Endothelial cell (in vitro differentiated cells): ENCODE results near the gene ABCB1. TPM values are rescaled to one million over a fixed set of nuclear protein-coding genes. Genes with fewer than 3 reads are reported as not detected.

Experiments used
- DNase-seq: peaks from one replicate; pipeline ENCODE4 v3.0.0; 2021; ENCODE audit warnings: low spot score
- H3K27ac Mint-ChIP-seq: one replicate; pipeline ENCODE4 v1.8.0; 2021; ENCODE audit warnings: mixed read lengths, inconsistent platforms; ENCODE audit not compliant: unreplicated experiment
- H3K27me3 Mint-ChIP-seq: one replicate; pipeline ENCODE4 v1.8.0; 2021; ENCODE audit warnings: mild to moderate bottlenecking, moderate library complexity, mixed read lengths, inconsistent platforms; ENCODE audit not compliant: unreplicated experiment
- H3K36me3 Mint-ChIP-seq: one replicate; pipeline ENCODE4 v1.8.0; 2021; ENCODE audit warnings: mild to moderate bottlenecking, low read depth, mixed read lengths, inconsistent platforms; ENCODE audit not compliant: unreplicated experiment
- H3K4me1 Mint-ChIP-seq: one replicate; pipeline ENCODE4 v1.8.0; 2021; ENCODE audit warnings: mild to moderate bottlenecking, mixed read lengths, inconsistent platforms; ENCODE audit not compliant: unreplicated experiment
- H3K4me3 Mint-ChIP-seq: one replicate; pipeline ENCODE4 v1.8.0; 2021; ENCODE audit warnings: mild to moderate bottlenecking, mixed read lengths, inconsistent platforms; ENCODE audit not compliant: unreplicated experiment
- H3K9me3 Mint-ChIP-seq: one replicate; pipeline ENCODE4 v1.8.0; 2021; ENCODE audit warnings: mixed read lengths, inconsistent platforms; ENCODE audit not compliant: unreplicated experiment
- long read RNA-seq: library from polyadenylated mRNA; unstranded; transcript quantifications from one replicate; pipeline ENCODE4 v2.0.0, GENCODE V29; 2020; ENCODE audit not compliant: unreplicated experiment
- total RNA-seq: library from RNA; stranded (reverse); fragmentation: NEBNext Ultra II Directional; extraction: Animal tissue kit (Norgen Biotek cat#: 25700); gene quantifications from one replicate; pipeline ENCODE4 v1.2.1, GENCODE V29; 2021; ENCODE audit not compliant: unreplicated experiment
- TF ChIP-seq, protein P1 (sequence below): fragments of 200-600 bp; sonication (generic); IDR thresholded peaks from one replicate; pipeline ENCODE4 v1.5.0; 2021; ENCODE audit warnings: antibody characterized with exemption; ENCODE audit not compliant: unreplicated experiment

Gene ABCB1
- 1.0 TPM for total RNA-seq
- long read RNA-seq: 0 reads

DNA sequence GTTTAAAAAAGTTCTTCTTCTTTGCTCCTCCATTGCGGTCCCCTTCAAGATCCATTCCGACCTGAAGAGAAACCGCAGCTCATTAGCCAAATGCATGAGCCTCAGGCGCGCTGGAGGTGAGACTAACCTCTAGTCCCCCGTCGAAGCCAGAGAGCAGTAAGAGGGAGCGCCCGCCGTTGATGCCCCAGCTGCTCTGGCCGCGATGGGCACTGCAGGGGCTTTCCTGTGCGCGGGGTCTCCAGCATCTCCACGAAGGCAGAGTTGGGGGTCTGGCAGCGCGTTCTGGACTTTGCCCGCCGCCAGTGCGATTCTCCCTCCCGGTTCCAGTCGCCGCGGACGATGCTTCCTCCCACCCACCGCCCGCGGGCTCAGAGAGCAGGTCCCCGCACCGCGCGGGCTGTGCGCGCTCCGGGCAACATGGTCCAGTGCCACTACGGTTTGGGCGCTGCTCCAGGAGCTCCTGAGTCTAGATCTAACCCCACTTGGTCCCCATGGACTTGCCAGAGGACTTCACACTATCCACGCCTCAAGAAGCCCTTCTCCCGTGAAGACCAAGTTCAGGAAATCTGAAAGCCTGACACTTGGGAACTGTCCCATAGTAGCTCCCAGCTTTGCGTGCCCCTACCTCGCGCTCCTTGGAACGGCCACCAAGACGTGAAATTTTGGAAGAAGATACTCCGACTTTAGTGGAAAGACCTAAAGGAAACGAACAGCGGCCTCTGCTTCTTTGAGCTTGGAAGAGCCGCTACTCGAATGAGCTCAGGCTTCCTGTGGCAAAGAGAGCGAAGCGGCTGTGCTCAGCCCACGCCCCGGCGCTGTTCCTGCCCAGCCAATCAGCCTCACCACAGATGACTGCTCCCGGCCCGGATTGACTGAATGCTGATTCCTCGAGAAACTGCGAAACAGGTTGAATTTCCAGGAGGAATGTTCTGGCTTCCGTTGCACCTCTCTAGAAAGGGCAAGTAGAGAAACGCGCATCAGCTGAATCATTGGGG, at the start of gene ABCB1:
Gene ABCB1 (minus strand): TSS at position 755 of the 995 bp plus-strand sequence. CDS start 700 bp downstream, at position 55.
- Mint-ChIP-seq H3K27ac (no peak within 1 kb of the TSS), H3K36me3 (no peaks in the 10 kb centered on the region), H3K9me3 (no peaks in the 10 kb centered on the region), H3K27me3 (peaks cover 7% of the 10 kb centered on the region), H3K4me1 (no peaks in the 10 kb centered on the region), H3K4me3 (peak within 1 kb of the TSS; percentile 81)
- peak; percentile 40 for DNase-seq
- TF ChIP-seq, protein P1, sequence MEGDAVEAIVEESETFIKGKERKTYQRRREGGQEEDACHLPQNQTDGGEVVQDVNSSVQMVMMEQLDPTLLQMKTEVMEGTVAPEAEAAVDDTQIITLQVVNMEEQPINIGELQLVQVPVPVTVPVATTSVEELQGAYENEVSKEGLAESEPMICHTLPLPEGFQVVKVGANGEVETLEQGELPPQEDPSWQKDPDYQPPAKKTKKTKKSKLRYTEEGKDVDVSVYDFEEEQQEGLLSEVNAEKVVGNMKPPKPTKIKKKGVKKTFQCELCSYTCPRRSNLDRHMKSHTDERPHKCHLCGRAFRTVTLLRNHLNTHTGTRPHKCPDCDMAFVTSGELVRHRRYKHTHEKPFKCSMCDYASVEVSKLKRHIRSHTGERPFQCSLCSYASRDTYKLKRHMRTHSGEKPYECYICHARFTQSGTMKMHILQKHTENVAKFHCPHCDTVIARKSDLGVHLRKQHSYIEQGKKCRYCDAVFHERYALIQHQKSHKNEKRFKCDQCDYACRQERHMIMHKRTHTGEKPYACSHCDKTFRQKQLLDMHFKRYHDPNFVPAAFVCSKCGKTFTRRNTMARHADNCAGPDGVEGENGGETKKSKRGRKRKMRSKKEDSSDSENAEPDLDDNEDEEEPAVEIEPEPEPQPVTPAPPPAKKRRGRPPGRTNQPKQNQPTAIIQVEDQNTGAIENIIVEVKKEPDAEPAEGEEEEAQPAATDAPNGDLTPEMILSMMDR: no peak

DNA sequence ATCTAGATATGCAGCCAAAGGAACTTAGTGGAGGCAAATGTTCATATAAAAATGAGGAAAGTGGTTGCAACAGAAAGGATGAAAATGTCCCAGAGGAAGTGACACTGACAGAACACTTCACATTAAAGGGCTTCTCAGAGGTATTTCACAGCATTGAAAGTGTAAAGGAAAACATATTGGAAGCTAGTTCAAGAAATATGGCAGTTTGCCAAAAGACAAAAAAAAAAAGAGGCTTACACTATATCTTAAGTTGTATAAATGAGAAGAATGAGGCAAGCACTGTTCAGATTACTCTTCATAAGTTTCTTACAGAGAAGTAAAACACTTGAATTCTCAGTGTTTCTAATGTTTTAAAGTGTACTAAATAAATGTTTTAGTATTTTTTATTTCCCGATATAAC, 47.6 kb upstream of the ABCB1 start:
- H3K4me1 Mint-ChIP-seq: no peaks in the 10 kb centered on the region
- TF ChIP-seq, protein P1: no peak
- H3K9me3 Mint-ChIP-seq: no peaks in the 10 kb centered on the region
- H3K36me3 Mint-ChIP-seq: no peaks in the 10 kb centered on the region
- no peak for DNase-seq
- no peak overlapping the region for H3K27ac Mint-ChIP-seq
- no peak overlapping the region for H3K4me3 Mint-ChIP-seq
- H3K27me3 Mint-ChIP-seq: no peaks in the 10 kb centered on the region

DNA sequence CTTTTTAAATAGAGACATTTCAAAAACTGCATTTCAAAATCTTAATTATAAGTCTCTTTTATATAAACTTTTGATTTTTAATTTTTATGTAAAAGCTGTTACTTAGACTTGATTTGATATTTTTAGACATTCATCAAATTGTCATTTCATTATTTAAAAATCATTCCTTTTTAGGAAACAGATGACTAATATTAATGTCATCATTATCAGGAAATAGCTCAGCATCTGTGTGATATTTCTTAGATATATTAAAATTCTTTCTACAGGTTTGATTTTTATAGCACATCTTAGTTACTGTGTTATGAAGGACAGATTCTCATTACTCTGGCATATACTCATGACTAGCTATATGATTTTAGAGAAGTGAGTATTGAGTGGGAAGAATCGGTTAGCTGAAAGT, 44.8 kb upstream of the ABCB1 start:
- TF ChIP-seq, protein P1: no peak
- no peaks in the 10 kb centered on the region for H3K4me1 Mint-ChIP-seq
- no peaks in the 10 kb centered on the region for H3K9me3 Mint-ChIP-seq
- DNase-seq: no peak
- H3K4me3 Mint-ChIP-seq: no peak overlapping the region
- no peaks in the 10 kb centered on the region for H3K36me3 Mint-ChIP-seq
- no peak overlapping the region for H3K27ac Mint-ChIP-seq
- no peaks in the 10 kb centered on the region for H3K27me3 Mint-ChIP-seq

DNA sequence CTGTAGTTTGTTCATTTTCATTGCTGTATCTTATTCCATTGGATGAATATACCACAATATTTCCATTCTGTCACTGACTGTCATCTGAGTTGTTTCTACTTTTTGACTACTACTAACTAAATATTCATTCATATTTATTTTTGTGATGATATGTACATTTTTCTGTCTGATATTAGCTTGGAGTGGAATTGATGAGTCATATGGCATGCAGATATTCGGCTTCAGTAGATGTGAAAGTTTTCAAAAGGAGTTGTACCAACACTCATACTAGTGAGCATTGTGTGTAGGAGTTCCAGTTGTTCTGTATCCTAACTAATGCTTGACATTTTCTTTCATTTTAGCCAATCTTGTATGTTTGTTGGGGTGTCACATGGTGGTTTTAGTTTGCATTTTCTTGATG, 35.2 kb upstream of the ABCB1 start:
- DNase-seq: no peak
- TF ChIP-seq, protein P1: no peak
- H3K27ac Mint-ChIP-seq: no peak overlapping the region
- no peaks in the 10 kb centered on the region for H3K9me3 Mint-ChIP-seq
- H3K36me3 Mint-ChIP-seq: no peaks in the 10 kb centered on the region
- H3K27me3 Mint-ChIP-seq: no peaks in the 10 kb centered on the region
- no peak overlapping the region for H3K4me3 Mint-ChIP-seq
- H3K4me1 Mint-ChIP-seq: no peaks in the 10 kb centered on the region
